ENCODE measurements around the gene PARD3.
A peak's percentile ranks its signal among the peaks of the same experiment; 100 is the strongest.

PARD3 gene

DNA sequence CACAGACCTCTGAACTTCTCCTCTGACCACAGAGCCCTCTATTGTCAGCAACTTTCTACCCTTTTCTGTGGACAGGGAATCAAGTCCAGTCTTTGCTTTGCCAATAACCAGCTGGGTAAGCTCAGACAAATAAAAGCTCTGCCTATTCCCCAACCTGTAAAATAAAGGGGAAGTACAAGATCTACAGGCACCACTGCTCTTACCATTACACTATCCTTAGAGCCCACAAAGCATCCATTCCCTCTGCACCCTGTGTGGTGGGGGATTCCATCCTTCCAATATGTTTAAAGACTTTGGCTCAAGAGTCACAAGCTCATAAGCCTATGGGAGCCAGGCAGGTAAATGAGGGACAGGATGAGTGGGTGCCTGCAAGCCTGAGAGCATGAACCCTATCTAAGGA lies 88.2 kb downstream of the PARD3 start:
- Histone ChIP-seq H3K36me3 (ENCODE audit: control insufficient read depth, low read length) (no peaks in the 10 kb centered on the region), H3K9me3 (ENCODE audit: control insufficient read depth, insufficient read depth, low read length) (no peaks in the 10 kb centered on the region), H3K27me3 (ENCODE audit: control insufficient read depth, low read length) (no peaks in the 10 kb centered on the region), H3K4me1 (ENCODE audit: control insufficient read depth, low read length) (no peaks in the 10 kb centered on the region), H4K20me1 (ENCODE audit: control insufficient read depth, insufficient read depth, low read depth, low read length) (no peaks in the 10 kb centered on the region), H3F3A (ENCODE audit: control insufficient read depth, insufficient read depth) (no peaks in the 10 kb centered on the region), H3K79me2 (ENCODE audit: control insufficient read depth, low read length) (no peaks in the 10 kb centered on the region), H3K27ac (ENCODE audit: low read depth, low read length) (no peak overlapping the region), H3K4me2 (ENCODE audit: low read length) (no peak overlapping the region), H3K9me2 (replicated peaks; ENCODE audit: control insufficient read depth, low read length) (no peaks in the 10 kb centered on the region), H3K4me3 (ENCODE audit: low read length) (no peak overlapping the region)
- TF ChIP-seq, protein P1, sequence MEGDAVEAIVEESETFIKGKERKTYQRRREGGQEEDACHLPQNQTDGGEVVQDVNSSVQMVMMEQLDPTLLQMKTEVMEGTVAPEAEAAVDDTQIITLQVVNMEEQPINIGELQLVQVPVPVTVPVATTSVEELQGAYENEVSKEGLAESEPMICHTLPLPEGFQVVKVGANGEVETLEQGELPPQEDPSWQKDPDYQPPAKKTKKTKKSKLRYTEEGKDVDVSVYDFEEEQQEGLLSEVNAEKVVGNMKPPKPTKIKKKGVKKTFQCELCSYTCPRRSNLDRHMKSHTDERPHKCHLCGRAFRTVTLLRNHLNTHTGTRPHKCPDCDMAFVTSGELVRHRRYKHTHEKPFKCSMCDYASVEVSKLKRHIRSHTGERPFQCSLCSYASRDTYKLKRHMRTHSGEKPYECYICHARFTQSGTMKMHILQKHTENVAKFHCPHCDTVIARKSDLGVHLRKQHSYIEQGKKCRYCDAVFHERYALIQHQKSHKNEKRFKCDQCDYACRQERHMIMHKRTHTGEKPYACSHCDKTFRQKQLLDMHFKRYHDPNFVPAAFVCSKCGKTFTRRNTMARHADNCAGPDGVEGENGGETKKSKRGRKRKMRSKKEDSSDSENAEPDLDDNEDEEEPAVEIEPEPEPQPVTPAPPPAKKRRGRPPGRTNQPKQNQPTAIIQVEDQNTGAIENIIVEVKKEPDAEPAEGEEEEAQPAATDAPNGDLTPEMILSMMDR (IDR thresholded peaks at IDR 0.05; ENCODE audit: low read depth, low read length, poor library complexity, severe bottlenecking): no peak
- TF ChIP-seq EZH2phosphoT487 (IDR thresholded peaks at IDR 0.05; ENCODE audit: borderline replicate concordance, low read length): no peak

DNA sequence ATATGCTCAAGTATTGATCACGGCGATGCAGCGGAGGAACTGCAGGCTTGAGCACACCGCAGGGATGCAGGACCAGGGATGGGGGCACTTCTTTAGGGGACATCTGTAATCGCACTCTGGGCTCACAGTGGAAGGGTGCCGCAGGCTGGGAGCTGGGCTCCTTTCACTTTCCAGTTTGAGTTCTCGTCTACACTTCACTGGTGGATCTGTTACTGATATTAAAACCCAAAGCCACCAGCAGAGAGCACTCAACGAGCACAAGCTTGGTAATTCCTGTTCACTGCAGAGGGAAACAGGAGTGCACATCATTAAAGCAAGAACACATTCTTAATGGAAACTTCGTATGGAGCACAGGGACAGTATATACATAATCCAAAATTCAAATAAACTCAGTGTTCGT lies 91.3 kb downstream of the PARD3 start:
- no peaks in the 10 kb centered on the region for H3K79me2 ChIP-seq (ENCODE audit: control insufficient read depth, low read length)
- H3K27me3 ChIP-seq (ENCODE audit: control insufficient read depth, low read length): no peaks in the 10 kb centered on the region
- no peak overlapping the region for H3K4me3 ChIP-seq (ENCODE audit: low read length)
- TF ChIP-seq, protein P1 (IDR thresholded peaks at IDR 0.05; ENCODE audit: low read depth, low read length, poor library complexity, severe bottlenecking): peak; percentile 19
- no peak for TF ChIP-seq EZH2phosphoT487 (IDR thresholded peaks at IDR 0.05; ENCODE audit: borderline replicate concordance, low read length)
- H3F3A ChIP-seq (ENCODE audit: control insufficient read depth, insufficient read depth): no peaks in the 10 kb centered on the region
- no peak overlapping the region for H3K4me2 ChIP-seq (ENCODE audit: low read length)
- no peaks in the 10 kb centered on the region for H3K36me3 ChIP-seq (ENCODE audit: control insufficient read depth, low read length)
- H3K4me1 ChIP-seq (ENCODE audit: control insufficient read depth, low read length): peaks cover 11% of the 10 kb centered on the region
- H4K20me1 ChIP-seq (ENCODE audit: control insufficient read depth, insufficient read depth, low read depth, low read length): no peaks in the 10 kb centered on the region
- H3K9me3 ChIP-seq (ENCODE audit: control insufficient read depth, insufficient read depth, low read length): no peaks in the 10 kb centered on the region
- H3K27ac ChIP-seq (ENCODE audit: low read depth, low read length): no peak overlapping the region
- no peaks in the 10 kb centered on the region for H3K9me2 ChIP-seq (replicated peaks; ENCODE audit: control insufficient read depth, low read length)

DNA sequence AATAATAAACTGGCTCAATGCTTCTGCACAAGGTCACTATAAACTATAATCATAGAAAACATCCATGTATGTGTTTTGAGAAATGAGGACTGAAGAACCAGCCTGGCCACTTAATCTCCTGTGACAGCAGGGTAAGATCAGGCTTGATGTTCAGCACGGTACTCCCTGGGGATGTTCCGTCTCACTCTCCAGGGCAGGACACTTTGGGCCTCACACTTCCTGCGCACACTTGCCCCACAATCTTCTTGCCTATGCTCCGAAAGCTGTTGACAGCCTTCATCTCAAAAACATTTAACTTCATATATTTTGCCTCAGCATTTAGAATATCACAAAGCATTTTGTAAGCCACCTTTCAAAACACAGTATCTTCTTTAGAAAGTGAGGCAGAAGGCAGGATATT lies 92.7 kb downstream of the PARD3 start:
- no peaks in the 10 kb centered on the region for H3K9me2 ChIP-seq (replicated peaks; ENCODE audit: control insufficient read depth, low read length)
- H3K36me3 ChIP-seq (ENCODE audit: control insufficient read depth, low read length): no peaks in the 10 kb centered on the region
- peaks cover 11% of the 10 kb centered on the region for H3K4me1 ChIP-seq (ENCODE audit: control insufficient read depth, low read length)
- no peaks in the 10 kb centered on the region for H3K79me2 ChIP-seq (ENCODE audit: control insufficient read depth, low read length)
- H4K20me1 ChIP-seq (ENCODE audit: control insufficient read depth, insufficient read depth, low read depth, low read length): no peaks in the 10 kb centered on the region
- H3K4me2 ChIP-seq (ENCODE audit: low read length): no peak overlapping the region
- no peak overlapping the region for H3K27ac ChIP-seq (ENCODE audit: low read depth, low read length)
- TF ChIP-seq, protein P1 (IDR thresholded peaks at IDR 0.05; ENCODE audit: low read depth, low read length, poor library complexity, severe bottlenecking): no peak
- no peak for TF ChIP-seq EZH2phosphoT487 (IDR thresholded peaks at IDR 0.05; ENCODE audit: borderline replicate concordance, low read length)
- H3K9me3 ChIP-seq (ENCODE audit: control insufficient read depth, insufficient read depth, low read length): no peaks in the 10 kb centered on the region
- no peaks in the 10 kb centered on the region for H3F3A ChIP-seq (ENCODE audit: control insufficient read depth, insufficient read depth)
- no peak overlapping the region for H3K4me3 ChIP-seq (ENCODE audit: low read length)
- no peaks in the 10 kb centered on the region for H3K27me3 ChIP-seq (ENCODE audit: control insufficient read depth, low read length)
